ENCODE results near the gene ATP11A. TPM values are rescaled to one million over a fixed set of nuclear protein-coding genes. Genes with fewer than 3 reads are reported as not detected.

The ATP11A gene
- total and polyA plus RNA-seq, 10 of the 15 experiments (the other 5 are each of a cell fraction or from before 2014, with no cell fraction given) = 1.4 to 69.6 (median 14.4) TPM

GRCh38 chr13:112762690-112763080, 72.8 kb downstream of the ATP11A start (continued):
- no peak for TF ChIP-seq BCL3 (IDR thresholded peaks at IDR 0.05; ENCODE audit: borderline replicate concordance, insufficient read depth, low read depth, low read length, poor library complexity, severe bottlenecking)
- no peak for TF ChIP-seq POLR2AphosphoS2 (IDR thresholded peaks at IDR 0.05; ENCODE audit: low read depth, low read length)
- no peak for TF ChIP-seq TCF12 (IDR thresholded peaks at IDR 0.05; ENCODE audit: low read depth, low read length)
- TF ChIP-seq IRF3 (IDR thresholded peaks at IDR 0.05) = no peak
- TF ChIP-seq ESRRA (IDR thresholded peaks at IDR 0.05; ENCODE audit: low read length) = no peak

GRCh38 chr13:112764028-112764427, 74.2 kb downstream of the ATP11A start:
- 81% methylated on average over 11 of the region's 11 CpGs for WGBS (ENCODE audit: insufficient coverage, insufficient replicate concordance, low lambda C conversion rate, missing lambda C conversion rate)
- H3K4me3 ChIP-seq = no peak overlapping the region
- in situ Hi-C loops (cut with MboI) = no loop called here

More at GRCh38 chr13:112764028-112764427, 74.2 kb downstream of the ATP11A start:
- POLR2A ChIA-PET = no interaction called here
- RAD21 ChIA-PET (ENCODE audit: unreplicated experiment) = no interaction called here
- Histone ChIP-seq H2AFZ (ENCODE audit: control insufficient read depth, low read depth, low read length) (no peak overlapping the region), H3K4me1 (ENCODE audit: control insufficient read depth, insufficient read depth, low read length) (peaks cover 17% of the 10 kb centered on the region), H3K36me3 (ENCODE audit: control insufficient read depth in 2 of 2, insufficient read depth in 2 of 2, low read length in 1 of 2) (no peaks in the 10 kb centered on the region), H3K27ac (ENCODE audit: control insufficient read depth, insufficient read depth) (no peak overlapping the region), H3K27me3 (replicated peaks in 1 of 2; ENCODE audit: control insufficient read depth in 2 of 2, insufficient read depth in 2 of 2, low read length in 1 of 2) (no peaks in the 10 kb centered on the region), H3K9me3 (replicated peaks; ENCODE audit: control insufficient read depth, insufficient read depth, low read length) (no peaks in the 10 kb centered on the region; the same call in 2 of the 3 replicates), H3K4me2 (ENCODE audit: control insufficient read depth, insufficient read depth) (no peak overlapping the region), H4K20me1 (ENCODE audit: control insufficient read depth, insufficient read depth) (no peaks in the 10 kb centered on the region), H3K79me2 (ENCODE audit: control insufficient read depth, insufficient read depth, low read length) (peaks cover 8% of the 10 kb centered on the region), H3K9ac (ENCODE audit: control insufficient read depth, insufficient read depth, low read length) (no peak overlapping the region)
- CTCF ChIA-PET = no interaction called here
- ATAC-seq (no peak), DNase-seq (ENCODE audit: low read depth, low spot score) (no peak), FAIRE-seq (no peak)
- intact Hi-C loops (cut with micrococcal nuclease; ENCODE audit: unreplicated experiment) = no loop called here
- BruUV-seq (replicated peaks) = no TSS peak
- TF ChIP-seq NBN (IDR thresholded peaks at IDR 0.05) = no peak
- TF ChIP-seq ATF7 (IDR thresholded peaks at IDR 0.05; ENCODE audit: low read depth) = no peak
- TF ChIP-seq E4F1 (IDR thresholded peaks at IDR 0.05; ENCODE audit: borderline replicate concordance, partially characterized antibody) = no peak
- no peak for TF ChIP-seq GATAD2B (conservative IDR thresholded peaks at IDR 0.05; ENCODE audit: low read depth)
- TF ChIP-seq ETV6 (conservative IDR thresholded peaks at IDR 0.05 in 1 of 2, IDR thresholded peaks at IDR 0.05 in 1 of 2; ENCODE audit: borderline replicate concordance in 1 of 2, low read depth in 1 of 2) = no peak
- no peak for TF ChIP-seq SUPT20H (IDR thresholded peaks at IDR 0.05; ENCODE audit: borderline replicate concordance, control insufficient read depth, low read depth, low read length)
- SMC1A ChIA-PET (ENCODE audit: uncharacterized antibody, unreplicated experiment) = no interaction called here

Data from GM12878 (cell line).